A673 (cell line): ENCODE data around the gene EXOSC2. TPM values are rescaled to one million over a fixed set of nuclear protein-coding genes. Genes with fewer than 3 reads are reported as not detected.

Experiments
- BruUV-seq: library from RNA; stranded (reverse); fragments of 400-500 nt; replicated peaks from 2 replicates; lab custom pipeline; 2021; lab: Mats Ljungman, UMichigan
- CTCF ChIA-PET: fragments of 300-600 bp; sonication (Branson Sonifier 250); formaldehyde crosslinking; loops from one replicate; lab custom pipeline; 2022; ENCODE audit warnings: antibody characterized with exemption; lab: Charles Lee
- POLR2A ChIA-PET: fragments of 300-600 bp; sonication (Branson Sonifier 250); formaldehyde crosslinking; loops from one replicate; lab custom pipeline; 2022; ENCODE audit warnings: antibody characterized with exemption; ENCODE audit not compliant: low non-redundant PET; lab: Charles Lee
- DNase-seq: peaks from one replicate; pipeline ENCODE4 v3.0.0-alpha.2; 2015; ENCODE audit warnings: low spot score
- H3K27ac ChIP-seq: fragments of 200-600 bp; sonication (generic); 2 replicates; pipeline ENCODE4 v1.5.1; 2016; ENCODE audit warnings: mixed run types, low read depth, mild to moderate bottlenecking, mixed read lengths, antibody characterized with exemption, low read length; ENCODE audit not compliant: poor library complexity, severe bottlenecking
- H3K27me3 ChIP-seq: fragments of 200-600 bp; sonication (generic); replicated peaks from 2 replicates; pipeline ENCODE4 v1.6.1; 2017; ENCODE audit warnings: mixed run types, low read depth, mild to moderate bottlenecking, mixed read lengths, antibody characterized with exemption, low read length; ENCODE audit not compliant: insufficient read depth, poor library complexity
- H3K36me3 ChIP-seq: fragments of 200-600 bp; sonication (generic); 2 replicates; pipeline ENCODE4 v1.6.1; 2016; ENCODE audit warnings: mixed run types, mild to moderate bottlenecking, mixed read lengths, antibody characterized with exemption, low read length; ENCODE audit not compliant: insufficient read depth, poor library complexity, severe bottlenecking
- H3K4me1 ChIP-seq: fragments of 200-600 bp; sonication (generic); 2 replicates; pipeline ENCODE4 v1.6.1; 2017; ENCODE audit warnings: mixed run types, mild to moderate bottlenecking, mixed read lengths, antibody characterized with exemption, low read length; ENCODE audit not compliant: insufficient read depth, poor library complexity, severe bottlenecking
- H3K4me3 ChIP-seq: fragments of 200-600 bp; sonication (generic); 2 replicates; pipeline ENCODE4 v1.5.1; 2016; ENCODE audit warnings: low read depth, mixed run types, mild to moderate bottlenecking, mixed read lengths, low read length; ENCODE audit not compliant: poor library complexity, severe bottlenecking
- H3K9me3 ChIP-seq: fragments of 200-600 bp; sonication (generic); 2 replicates; pipeline ENCODE4 v1.6.1; 2016; ENCODE audit warnings: mixed run types, low read depth, mild to moderate bottlenecking, mixed read lengths, antibody characterized with exemption, low read length; ENCODE audit not compliant: poor library complexity, severe bottlenecking
- EZH2 ChIP-seq: fragments of 200-600 bp; sonication (generic); IDR thresholded peaks from 2 replicates; pipeline ENCODE4 v1.6.1; 2017; ENCODE audit warnings: borderline replicate concordance, low read depth, mild to moderate bottlenecking, mixed read lengths, antibody characterized with exemption, low read length; ENCODE audit not compliant: poor library complexity, severe bottlenecking
- intact Hi-C: fragments of 100-400 bp; cut with micrococcal nuclease; formaldehyde crosslinking; loops from one replicate; pipeline ENCODE4 v1.10.0; 2022; ENCODE audit not compliant: unreplicated experiment
- total RNA-seq: library from RNA; stranded (reverse); gene quantifications from 2 replicates; pipeline ENCODE4 v1.2.3, GENCODE V29; 2021
- TF ChIP-seq, protein P1 (sequence below): fragments of 300-800, 200-600 bp; sonication (generic); conservative IDR thresholded peaks from 2 replicates; pipeline ENCODE4 v1.5.1; 2017; ENCODE audit warnings: low read depth, mild to moderate bottlenecking, antibody characterized with exemption, low read length, moderate library complexity, mixed read lengths

The EXOSC2 gene
- total RNA-seq, 1 experiment from 2014 or later: 109 TPM

- no peak for DNase-seq
- H3K27ac ChIP-seq: peak overlapping the region; percentile 83
- peaks cover 14% of the 10 kb centered on the region for H3K4me1 ChIP-seq
- TSS peak; percentile 59 for BruUV-seq
- ChIA-PET POLR2A (no interaction called here), CTCF (interaction anchor here (0.8 to 2.0 kb wide), 2 partner anchors 12 to 13 kb away, joined by 5 to 7 read pairs; no protein-coding TSS in a partner anchor)
- peaks cover 44% of the 10 kb centered on the region for H3K36me3 ChIP-seq
- H3K27me3 ChIP-seq: no peaks in the 10 kb centered on the region
- TF ChIP-seq EZH2: no peak
- TF ChIP-seq, protein P1, sequence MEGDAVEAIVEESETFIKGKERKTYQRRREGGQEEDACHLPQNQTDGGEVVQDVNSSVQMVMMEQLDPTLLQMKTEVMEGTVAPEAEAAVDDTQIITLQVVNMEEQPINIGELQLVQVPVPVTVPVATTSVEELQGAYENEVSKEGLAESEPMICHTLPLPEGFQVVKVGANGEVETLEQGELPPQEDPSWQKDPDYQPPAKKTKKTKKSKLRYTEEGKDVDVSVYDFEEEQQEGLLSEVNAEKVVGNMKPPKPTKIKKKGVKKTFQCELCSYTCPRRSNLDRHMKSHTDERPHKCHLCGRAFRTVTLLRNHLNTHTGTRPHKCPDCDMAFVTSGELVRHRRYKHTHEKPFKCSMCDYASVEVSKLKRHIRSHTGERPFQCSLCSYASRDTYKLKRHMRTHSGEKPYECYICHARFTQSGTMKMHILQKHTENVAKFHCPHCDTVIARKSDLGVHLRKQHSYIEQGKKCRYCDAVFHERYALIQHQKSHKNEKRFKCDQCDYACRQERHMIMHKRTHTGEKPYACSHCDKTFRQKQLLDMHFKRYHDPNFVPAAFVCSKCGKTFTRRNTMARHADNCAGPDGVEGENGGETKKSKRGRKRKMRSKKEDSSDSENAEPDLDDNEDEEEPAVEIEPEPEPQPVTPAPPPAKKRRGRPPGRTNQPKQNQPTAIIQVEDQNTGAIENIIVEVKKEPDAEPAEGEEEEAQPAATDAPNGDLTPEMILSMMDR: no peak
- H3K9me3 ChIP-seq: no peaks in the 10 kb centered on the region
- H3K4me3 ChIP-seq: peak overlapping the region; percentile 88
- intact Hi-C loops: no loop called here
Observed at GRCh38 chr9:130694205-130694604, 625 bp downstream of the EXOSC2 start.

- peak overlapping the region; percentile 10 for H3K27ac ChIP-seq
- H3K4me1 ChIP-seq: peaks cover 9% of the 10 kb centered on the region
- H3K36me3 ChIP-seq: peaks cover 58% of the 10 kb centered on the region
- intact Hi-C loops: no loop called here
- H3K9me3 ChIP-seq: no peaks in the 10 kb centered on the region
- DNase-seq: no peak
- H3K27me3 ChIP-seq: no peaks in the 10 kb centered on the region
- ChIA-PET POLR2A (no interaction called here), CTCF (no interaction called here)
- no TSS peak for BruUV-seq
- TF ChIP-seq, protein P1: no peak
- no peak for TF ChIP-seq EZH2
- no peak overlapping the region for H3K4me3 ChIP-seq
Observed at GRCh38 chr9:130696139-130696650, 2.6 kb downstream of the EXOSC2 start.

DNA sequence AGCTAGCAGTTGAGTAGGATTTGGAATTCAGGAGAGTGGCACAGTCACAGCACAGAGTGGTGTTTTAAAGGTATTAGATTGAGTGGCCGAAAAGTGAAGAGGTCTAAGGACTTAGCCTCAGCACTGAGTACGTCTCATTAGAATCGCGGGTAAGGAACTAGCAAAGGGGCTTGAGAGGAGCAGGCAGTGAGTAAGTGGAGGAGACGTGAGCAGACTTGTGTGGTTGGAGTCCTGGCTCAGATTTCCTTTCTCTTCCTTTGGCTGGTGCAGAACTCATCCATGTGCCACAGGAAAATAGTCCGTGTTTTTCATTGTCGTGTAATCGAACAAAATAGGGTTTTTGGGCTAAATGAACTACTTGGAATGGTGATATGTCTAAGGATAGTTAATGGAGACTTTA is 3.4 kb downstream of the EXOSC2 start:
- Histone ChIP-seq H3K4me3 (no peak overlapping the region), H3K4me1 (peaks cover 9% of the 10 kb centered on the region), H3K27me3 (no peaks in the 10 kb centered on the region), H3K27ac (no peak overlapping the region), H3K9me3 (no peaks in the 10 kb centered on the region), H3K36me3 (peaks cover 66% of the 10 kb centered on the region)
- no peak for DNase-seq
- POLR2A ChIA-PET: no interaction called here
- CTCF ChIA-PET: no interaction called here
- intact Hi-C loops: no loop called here
- TF ChIP-seq EZH2: no peak
- TF ChIP-seq, protein P1: no peak
- no TSS peak for BruUV-seq
